PFSK-1 (cell line): ENCODE results near the gene ATIC.

Experiments
- FOXP2 ChIP-seq: optimal IDR thresholded peaks from 2 replicates; pipeline ENCODE3; 2011; ENCODE audit warnings: borderline replicate concordance, control low read depth, inconsistent platforms; ENCODE audit not compliant: insufficient read depth; ENCODE audit errors: extremely low read length, extremely low read depth
- POLR2AphosphoS5 ChIP-seq: IDR thresholded peaks from 2 replicates; pipeline ENCODE4 v1.6.1; 2012; ENCODE audit warnings: low read depth, mild to moderate bottlenecking, control low read depth, low read length, moderate library complexity
- REST ChIP-seq, 2 experiments: IDR thresholded peaks; 2 replicates each; pipeline versions ENCODE4 v1.6.1 to v1.8.0; 2011 to 2012; ENCODE audit warnings: low read depth in 2 of 2, low read length in 2 of 2, control low read depth in 1 of 2, inconsistent platforms in 1 of 2, mild to moderate bottlenecking in 1 of 2, moderate library complexity in 1 of 2; ENCODE audit not compliant: insufficient read depth in 1 of 2
- SIN3A ChIP-seq: IDR thresholded peaks from 2 replicates; pipeline ENCODE4 v1.6.1; 2012; ENCODE audit warnings: mild to moderate bottlenecking, low read length, moderate library complexity, borderline replicate concordance; ENCODE audit not compliant: insufficient read depth
- TAF1 ChIP-seq: IDR thresholded peaks from 2 replicates; pipeline ENCODE4 v1.6.1; 2012; ENCODE audit warnings: low read length, control low read depth, borderline replicate concordance; ENCODE audit not compliant: insufficient read depth

- TF ChIP-seq TAF1 (peak; percentile 83), POLR2AphosphoS5 (peak; percentile 68; the same call in 1 of the 2 replicates), REST (IDR thresholded peaks at IDR 0.05; ENCODE audit: insufficient read depth in 1 of 2, low read depth in 2 of 2, low read length in 2 of 2) (peak; percentile 32 to 44; a peak in 1 of 4 replicates), SIN3A (peak; percentile 69; the same call in 1 of the 2 replicates), FOXP2 (peak; percentile 74)
These were observed at the start of gene ATIC for GRCh38 chr2:215311625-215312396.
